CD4-positive, alpha-beta T cell treated with Interleukin-6 at 100 ng/mL for 8 hours (primary cell): ENCODE data around the gene AKR1C1.
"Not testable (repeated sequence)": the region's sequence is repeated elsewhere in the genome, so short reads cannot be mapped to it uniquely, and the experiment has no call there.

ENCODE experiments used
- DNase-seq: peaks from one replicate; pipeline ENCODE4 v3.0.0-alpha.2; 2020; ENCODE audit warnings: mixed read lengths, low spot score

Gene AKR1C1

DNA sequence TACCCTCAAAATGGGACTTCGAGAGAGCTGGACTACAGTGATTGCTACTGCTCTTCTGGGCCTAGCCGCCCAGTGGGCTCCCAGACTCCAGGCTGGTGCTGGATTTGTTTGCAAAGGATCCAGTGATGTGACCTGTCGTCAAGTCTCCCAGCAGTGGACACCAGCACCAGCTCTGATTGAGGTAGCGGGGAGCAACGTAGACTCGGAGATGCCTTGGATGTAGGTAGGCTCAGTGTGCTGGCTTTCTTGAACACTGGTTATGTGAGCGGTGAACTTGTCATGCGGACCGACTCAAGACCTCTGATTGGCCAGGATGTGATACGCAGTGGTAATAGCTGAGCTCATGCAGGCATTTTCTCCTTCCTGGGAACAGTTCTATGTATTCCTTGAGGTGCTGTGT is 21.0 kb downstream of the AKR1C1 start:
- no peak for DNase-seq

DNA sequence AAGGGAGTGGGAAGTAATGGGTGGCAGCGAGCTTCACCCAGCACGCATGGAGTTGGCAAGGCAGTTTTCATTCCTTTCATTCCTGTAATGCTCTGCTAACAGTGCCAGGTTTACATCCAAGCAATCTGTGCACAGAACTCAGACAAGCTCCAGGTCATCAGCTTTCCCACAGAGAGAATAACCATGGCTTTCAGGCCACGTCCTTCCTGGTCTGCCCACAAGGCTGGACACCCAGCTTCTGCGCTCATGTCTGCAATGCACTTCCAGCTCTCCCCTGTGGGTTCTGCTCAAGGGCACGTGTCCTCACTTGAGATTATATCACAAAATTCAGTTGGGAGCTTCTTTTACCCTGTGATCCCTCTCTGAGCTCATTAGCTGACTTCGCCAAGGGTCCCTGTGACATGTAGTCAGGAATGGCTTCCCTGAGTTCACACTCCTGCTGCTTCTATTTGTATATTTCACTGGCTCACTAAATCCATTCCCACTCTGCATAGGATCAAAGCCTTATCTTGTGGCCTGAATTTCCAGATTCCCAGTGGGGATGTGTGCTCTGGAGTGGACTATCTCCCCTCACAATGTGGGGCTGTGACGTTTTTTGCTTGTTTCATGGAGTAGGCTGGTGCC is 21.9 kb downstream of the AKR1C1 start:
- no peak for DNase-seq

DNA sequence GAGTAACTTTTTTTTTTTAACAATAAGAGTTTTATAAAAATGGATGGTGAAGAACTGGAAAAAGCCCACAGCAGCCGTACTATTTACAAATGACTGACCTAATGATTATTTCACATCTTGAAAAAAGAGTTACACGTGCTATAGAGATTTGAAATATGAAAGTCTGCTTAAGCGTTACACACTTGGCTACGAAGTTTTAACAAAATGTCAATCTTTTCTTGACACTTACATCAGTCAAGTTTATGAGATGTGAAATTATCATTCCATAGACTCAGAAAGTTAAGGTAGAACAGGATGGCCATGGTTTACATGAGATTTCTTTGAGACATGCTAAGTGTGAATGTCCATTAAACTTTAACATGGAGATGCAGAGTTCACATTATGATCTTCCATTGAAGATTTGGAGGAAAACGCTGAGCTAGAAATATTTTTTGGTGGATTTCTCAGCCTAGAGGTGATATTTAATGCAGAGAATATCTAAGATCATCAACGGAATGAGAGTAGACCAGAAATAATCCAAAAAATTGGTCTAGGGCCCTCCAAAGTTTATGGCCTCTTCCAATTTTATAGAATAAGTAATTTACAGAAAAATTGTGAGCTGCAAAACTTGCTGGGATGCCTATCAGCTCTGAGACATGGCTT is 24.9 kb downstream of the AKR1C1 start:
- not testable (repeated sequence) for DNase-seq

DNA sequence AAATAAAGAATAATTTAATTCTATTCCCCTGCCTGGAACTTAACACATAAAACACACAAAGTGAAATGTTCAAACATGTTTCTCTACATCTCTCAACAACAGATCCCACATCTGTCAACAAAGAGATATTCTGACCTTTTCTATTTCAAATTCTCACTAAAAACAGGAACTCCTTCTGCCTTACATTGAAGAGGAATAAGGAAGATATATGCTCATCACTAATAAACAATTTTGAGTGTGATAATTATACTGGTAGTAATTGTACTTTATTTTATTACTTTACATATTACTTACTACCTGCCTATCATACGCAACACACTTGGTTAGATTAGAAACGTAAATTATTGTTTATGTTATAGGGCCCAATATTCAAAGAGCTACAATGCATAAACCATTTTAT is 27.0 kb downstream of the AKR1C1 start:
- DNase-seq, result no peak

DNA sequence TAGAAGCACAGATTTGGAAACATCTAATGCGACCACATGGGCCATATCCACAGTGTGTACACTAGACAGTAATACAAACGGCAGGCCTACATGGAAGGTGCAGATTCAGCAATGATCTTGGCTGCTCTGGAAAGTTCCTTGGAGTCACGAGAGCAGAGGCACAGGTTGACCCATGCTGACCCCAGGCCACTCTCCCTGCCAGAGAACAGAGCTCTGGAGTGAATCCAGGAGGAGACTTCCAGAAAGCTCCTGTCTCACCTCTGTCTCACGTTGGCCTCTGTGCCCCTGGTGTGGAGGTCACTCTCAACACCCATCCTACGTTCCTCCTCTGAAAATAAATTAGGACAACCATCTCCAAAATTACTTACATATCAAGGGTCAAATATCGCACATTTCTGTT is 28.2 kb downstream of the AKR1C1 start:
- DNase-seq, result not testable (repeated sequence)

DNA sequence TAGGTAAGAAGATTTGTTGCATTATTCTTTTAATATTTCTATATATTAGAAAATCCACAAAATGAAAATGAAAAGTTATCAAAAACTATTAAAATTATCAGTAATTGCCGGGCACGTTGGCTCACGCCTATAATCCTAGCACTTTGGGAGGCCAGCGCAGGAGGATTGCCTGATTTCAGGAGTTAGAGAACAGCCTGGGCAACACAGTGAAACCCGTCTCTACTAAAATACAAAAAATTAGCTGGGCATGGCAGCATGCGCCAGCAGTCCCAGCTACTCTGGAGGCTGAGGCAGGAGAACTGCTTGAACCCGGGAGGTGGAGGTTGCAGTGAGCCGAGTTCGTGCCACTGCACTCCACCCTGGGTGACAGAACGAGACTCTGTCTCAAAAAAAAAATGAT is 29.3 kb downstream of the AKR1C1 start:
- not testable (repeated sequence) for DNase-seq

DNA sequence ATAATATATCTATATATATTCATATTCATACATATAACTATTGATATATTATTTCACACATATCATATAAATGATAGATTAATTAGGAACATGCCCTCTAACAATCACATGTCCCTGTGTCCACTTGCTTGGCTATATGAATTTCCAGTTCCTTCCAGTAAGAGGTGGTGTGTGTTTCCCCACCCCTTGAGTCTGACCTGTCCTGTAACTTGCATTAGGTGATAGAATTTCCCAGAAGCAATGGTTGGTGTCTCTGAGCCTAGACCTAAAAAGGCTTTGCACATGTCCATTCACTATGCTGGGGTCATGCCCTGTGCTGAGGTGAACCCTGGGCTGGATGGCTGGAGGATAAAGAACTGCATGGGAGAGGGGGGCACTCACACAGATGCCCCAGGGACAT is 31.0 kb downstream of the AKR1C1 start:
- not testable (repeated sequence) for DNase-seq

DNA sequence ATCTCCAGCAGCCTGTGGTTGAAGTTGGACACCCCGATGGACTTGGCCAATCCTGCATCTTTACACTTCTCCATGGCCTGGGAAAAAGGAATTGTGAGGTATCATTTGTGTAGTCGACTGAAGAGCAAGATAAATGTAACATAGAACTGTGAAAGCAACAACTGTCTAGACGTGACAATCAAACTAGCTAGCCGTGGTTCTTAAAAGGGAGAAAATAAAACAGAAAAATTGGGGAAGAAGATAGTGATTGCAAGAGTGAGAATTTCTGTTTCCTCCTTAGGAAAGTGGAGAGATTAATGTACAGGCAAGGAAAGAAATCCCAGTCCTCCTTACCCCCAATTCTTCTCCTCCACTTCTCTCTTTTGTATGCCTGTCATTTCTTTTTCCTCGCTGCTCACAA is 35.5 kb downstream of the AKR1C1 start:
- DNase-seq, result no peak

DNA sequence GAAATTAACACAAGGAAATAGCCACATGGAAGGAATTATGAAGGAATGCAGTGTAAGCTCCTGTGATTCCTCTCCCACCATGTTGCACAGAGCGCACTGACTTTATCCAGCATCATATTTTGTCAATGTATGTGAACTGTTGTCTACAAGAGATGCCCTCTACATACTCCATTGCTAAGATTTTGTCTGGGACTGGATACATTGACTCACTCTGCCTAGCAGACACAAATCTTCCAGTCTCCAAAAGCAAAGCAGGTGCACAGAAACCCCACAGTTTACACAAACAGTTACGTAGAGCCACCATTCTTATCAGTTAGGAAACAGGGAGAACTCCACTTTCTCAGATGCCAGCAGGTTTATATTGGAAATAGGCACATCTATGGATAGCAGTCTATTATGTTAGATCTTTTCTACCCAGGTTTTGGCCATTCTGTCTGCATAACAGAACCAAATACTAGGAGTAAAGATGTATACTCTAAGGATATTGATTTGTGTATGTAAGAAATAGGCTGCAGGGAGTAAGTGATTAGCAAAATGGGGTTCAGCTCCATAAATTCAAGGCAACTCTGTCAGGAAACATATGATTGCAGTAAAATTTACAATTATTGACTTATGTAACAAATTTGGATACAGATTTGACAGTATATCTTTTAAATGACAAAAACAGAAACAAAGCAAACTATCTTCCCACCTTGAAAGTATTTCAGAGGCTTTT is 39.0 kb downstream of the AKR1C1 start:
- no peak for DNase-seq

DNA sequence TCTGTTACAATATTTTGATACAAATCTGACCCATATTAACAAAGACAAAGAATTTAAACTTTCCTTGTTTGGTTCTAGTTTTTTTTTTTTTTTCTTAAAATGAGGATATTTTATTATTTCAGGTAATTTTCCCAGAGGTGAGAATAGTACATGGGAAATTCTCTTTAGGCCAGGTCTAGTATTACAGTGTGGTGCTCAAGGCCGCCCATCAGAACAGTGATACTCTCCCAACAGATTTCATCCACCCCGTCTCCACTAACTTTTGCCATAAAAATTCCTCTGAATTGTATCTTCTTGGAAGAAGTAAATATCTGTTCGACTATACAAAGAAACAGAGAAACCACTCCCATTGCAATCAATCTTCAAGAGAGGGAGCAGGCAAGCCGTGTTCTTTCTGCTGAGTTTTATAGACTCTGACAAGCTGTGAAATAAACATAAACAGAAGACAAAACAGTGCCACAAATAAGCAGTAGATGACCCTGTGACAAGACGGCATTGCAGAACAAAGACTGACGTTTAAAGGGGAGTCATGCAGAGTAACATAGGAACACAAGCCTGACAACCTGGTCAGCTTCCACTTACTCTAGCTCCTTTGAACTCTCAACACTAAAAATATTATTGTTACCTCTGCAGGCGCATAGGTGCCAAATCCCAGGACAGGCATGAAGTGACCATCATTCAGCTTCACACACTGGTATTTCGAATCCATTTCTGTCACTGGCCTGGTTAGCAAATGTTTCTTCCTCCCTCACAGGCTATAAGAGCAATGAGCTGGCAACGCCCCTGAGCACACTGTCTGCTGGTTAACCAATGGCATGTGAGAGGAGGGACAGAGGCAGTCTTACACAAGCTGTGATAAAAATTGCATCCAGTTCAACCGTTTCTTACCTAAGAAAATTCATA is 40.2 kb downstream of the AKR1C1 start, which contains the start of gene AKR1C2:
Gene AKR1C2, minus strand, starts transcription at position 731 of the 903 bp plus-strand sequence. Its CDS starts 22 bp downstream, at position 709.
- not testable (repeated sequence) for DNase-seq

DNA sequence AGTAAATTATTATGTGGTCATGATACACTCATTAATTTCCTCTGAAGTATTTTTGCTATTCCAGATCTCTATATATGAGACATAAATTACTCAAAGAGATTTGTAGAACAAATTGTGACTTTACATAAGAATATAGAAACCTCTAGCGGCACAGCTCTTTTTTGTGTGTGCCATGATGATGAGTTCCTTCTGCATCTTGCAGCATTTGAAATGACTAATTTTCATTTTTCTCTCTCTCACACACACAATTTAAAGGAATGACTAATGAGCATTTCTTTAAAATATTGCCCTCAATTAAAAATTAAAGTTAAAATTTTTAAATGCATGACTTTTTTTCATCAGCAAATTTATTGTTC is 40.8 kb downstream of the AKR1C1 start:
- DNase-seq, result not testable (repeated sequence)

DNA sequence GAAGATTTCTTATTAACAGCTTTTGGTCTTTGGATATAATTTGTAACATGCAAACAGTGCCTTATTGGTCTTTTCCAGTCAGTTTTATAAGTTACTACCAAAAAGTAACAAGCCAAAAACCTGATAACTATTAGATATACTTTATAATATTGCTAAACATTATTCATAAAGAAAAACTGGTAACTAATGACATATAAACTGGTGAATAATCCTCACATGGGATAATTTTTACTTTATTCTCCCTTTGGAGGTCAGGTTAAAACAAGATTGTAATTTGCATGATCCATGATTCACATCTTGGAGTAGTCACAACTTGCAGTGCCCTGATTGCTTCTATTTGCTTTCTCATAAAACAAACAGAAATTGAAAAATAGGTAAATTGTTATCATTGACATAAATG is 41.3 kb downstream of the AKR1C1 start:
- not testable (repeated sequence) for DNase-seq

DNA sequence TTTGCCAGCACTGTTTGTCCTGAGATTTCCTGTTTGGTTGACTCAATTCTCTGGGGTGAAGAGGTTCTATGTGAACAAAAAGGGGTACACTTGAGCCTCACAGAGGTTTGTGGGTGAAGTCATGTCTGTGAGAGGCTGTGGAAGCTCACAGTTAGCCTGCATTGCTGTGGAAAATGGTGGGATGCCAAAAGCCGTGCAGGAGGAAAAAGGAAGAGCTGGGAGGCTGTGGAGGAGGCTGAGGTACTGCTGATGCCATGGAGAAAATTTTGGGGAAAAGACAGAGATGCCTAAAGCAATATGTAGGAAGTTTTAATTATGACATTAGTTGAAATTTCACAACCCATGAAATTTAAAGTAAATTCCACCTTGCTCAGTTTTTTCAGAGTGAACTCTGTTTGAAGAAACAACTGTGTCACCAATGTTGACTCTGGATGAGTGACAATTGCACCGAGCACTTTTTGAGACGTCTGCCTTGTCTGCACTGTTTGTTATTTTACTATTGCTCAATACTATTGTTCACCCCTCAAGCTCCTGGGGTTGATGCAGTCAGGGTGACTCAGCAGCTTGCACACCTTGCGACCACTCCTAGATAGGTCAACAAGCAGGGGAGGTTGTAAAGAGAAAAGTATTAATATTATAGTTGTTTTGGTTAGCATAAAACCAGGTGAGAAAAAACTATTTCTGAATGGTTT is 45.8 kb downstream of the AKR1C1 start:
- DNase-seq, result not testable (repeated sequence)

DNA sequence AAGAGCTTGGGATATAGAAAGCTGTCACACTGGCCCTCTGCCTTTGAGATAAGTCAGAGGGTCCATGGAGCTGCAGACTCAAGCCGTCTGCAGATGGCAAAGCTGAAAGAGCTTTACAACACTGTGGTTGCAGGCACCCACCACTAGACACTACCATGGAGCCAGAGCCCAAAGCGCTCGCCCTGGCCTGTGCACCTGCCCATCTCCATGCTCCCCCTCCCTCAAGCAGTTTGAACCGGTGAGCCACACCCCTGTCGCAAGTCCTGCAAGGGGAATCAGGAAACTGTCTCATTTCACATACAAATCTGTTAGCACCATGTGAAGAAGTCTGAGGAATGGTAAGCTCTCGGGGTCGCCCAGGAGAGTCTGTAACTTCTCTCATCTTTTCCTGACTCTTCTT is 46.8 kb downstream of the AKR1C1 start:
- DNase-seq, result not testable (repeated sequence)

DNA sequence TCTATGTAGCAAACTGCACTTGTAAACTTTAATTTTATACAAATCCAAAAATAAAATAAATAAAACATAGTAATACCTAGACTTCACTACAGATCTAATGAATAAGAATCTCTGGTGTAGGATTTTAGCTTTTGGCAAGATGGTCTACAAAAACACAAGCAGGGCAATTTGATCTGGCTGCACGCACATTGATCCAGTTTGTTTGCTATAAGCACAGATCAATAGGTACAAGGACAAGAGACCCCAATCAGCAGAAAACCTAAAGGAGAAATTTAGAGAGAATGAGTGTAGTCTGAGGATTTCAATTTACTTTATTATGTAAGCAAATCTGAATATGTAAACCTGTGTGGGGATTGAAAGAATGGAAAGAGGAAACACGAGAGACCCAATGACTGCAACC is 48.2 kb downstream of the AKR1C1 start:
- DNase-seq, result not testable (repeated sequence)

DNA sequence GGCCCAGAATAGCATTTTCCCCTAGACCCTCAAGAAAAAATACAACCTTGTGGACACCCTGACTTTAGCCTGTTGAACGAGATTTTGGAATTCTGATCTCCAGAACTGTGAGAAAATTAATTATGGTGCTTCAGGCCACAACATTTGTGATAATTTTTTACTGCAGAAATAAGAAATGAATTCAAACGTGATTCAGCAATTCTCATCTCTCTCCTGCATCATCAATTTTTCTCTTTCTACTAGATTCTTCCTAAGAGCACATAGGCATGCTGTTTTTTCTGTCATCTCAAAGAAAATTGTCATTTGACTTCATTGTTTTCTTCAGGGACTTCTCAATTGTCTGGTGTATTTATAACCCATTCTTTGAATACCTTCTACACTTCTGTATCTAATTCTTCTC is 49.4 kb downstream of the AKR1C1 start:
- DNase-seq, result no peak

DNA sequence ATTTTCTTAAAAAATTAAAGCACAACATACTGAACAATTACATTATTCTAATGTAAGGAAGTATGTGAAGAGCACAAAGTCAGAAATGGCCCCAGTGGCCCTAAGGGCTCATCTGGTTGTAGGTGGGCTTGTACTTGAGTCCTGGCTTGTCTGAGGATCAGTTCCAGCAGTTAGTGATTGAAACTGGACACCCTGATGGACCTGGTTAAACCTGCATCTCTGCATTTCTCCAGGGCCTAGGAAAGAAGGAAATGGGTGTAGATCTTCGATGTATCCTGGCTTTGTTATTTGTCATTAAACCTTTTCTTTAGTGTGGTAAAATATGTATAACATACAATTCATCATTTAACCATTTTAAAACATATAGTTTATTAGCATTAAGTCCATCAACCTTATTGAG is 50.2 kb downstream of the AKR1C1 start:
- no peak for DNase-seq

DNA sequence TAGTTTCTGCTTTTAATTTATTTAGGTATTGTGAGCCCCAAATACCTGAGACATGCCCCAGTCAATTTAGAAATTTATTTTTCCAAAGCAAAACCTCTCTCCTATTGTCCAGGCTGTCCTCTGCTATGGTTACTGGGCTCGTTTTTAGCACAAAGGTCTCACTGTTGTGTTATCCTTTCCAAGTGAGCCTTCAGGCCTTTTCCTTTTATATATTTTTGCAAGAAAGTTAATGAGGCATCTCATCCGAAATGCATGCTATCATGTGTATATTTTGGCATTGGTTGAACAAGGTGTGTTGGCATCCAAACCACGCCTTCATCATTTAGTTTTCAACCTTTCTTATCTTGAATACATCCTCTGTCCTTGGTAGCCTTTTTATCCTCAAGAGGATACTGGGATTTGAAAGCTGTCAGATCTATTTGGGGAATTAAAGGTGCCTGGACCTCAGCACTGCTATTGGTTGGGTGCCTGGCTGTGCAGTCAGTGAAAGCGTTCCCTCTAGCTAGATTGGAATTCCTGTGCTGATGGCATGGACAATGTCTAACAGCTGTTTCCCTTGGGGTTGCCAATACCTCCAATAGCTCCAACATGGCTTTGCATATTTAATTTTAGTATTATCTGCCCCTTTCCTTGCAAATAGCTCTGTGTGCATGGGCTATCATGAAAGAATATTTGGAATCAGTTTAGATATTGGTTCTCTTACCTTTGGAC is 51.1 kb downstream of the AKR1C1 start:
- DNase-seq, result not testable (repeated sequence)

DNA sequence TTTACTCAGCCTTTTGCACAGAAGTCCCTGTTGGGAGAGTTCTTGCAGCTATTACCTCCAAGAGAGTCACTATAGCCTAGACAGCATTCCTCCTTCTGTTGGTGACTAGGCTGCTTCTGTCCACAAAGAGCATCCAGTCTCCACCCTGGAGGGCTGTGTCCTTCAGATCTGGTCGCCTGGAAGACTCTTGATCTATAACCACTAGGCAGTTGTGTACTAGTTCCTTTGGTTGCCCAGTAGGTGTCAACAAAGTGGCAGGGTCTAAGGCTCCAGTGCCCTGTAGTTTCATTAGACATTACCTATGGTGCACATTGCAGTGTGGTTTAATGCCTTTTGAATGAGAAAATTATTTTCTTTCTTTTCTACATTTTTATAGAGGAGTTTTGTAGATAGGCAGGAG is 51.7 kb downstream of the AKR1C1 start:
- no peak for DNase-seq

DNA sequence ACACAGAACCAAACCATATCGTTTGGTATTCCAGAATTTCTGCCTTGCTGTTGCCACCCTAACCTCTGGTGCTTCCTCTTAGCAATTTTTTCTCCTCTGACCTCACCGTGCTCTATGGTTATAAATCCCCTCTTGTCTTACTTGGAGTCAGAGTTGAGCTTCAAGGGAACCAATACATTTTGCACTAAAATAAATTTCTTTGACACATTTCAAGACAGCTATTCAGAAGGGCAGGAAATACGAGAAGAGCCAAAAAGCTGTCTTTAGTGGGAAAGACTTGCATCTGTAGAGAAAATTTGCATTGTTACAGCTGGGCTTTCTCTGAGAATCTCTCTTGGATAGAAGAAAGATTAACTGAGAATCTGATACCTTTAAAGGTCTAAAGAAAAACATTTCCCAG is 54.9 kb downstream of the AKR1C1 start:
- no peak for DNase-seq
